Peyer's patch (tissue), 4 donors: ENCODE results near the gene ZNF154.

Source experiments
- POLR2A ChIP-seq, 2 donors: fragments of 450-650 bp; IDR thresholded peaks; one replicate each; pipeline ENCODE4 v1.5.1; 2017; ENCODE audit warnings: antibody characterized with exemption in 2 of 2, mild to moderate bottlenecking in 2 of 2, moderate library complexity in 2 of 2
- TF ChIP-seq, protein P1 (sequence below), 6 experiments: fragments of 450-650 bp in 4 of 6; fragments of 200-600 bp in 2 of 6; sonication (generic) in 1 of 6; IDR thresholded peaks; one replicate each; pipeline ENCODE4 v1.5.1; 2017 to 2019; ENCODE audit warnings: antibody characterized with exemption in 6 of 6, mild to moderate bottlenecking in 3 of 6, moderate library complexity in 1 of 6

DNA sequence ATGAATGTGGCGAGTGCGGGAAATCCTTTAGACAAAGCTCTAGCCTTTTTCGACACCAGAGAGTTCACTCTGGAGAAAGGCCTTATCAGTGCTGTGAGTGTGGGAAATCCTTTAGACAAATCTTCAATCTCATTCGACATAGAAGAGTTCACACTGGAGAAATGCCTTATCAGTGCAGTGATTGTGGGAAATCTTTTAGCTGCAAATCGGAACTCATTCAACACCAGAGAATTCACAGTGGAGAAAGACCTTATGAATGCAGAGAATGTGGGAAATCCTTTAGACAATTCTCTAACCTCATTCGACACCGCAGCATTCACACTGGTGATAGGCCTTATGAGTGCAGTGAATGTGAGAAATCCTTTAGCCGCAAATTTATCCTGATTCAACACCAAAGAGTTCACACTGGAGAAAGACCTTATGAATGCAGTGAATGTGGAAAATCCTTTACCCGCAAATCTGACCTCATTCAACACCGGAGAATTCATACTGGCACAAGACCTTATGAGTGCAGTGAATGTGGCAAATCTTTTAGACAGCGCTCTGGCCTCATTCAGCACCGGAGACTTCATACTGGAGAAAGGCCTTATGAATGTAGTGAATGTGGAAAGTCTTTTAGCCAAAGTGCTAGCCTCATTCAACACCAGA, 21.5 kb downstream of the ZNF154 start:
- TF ChIP-seq, protein P1, sequence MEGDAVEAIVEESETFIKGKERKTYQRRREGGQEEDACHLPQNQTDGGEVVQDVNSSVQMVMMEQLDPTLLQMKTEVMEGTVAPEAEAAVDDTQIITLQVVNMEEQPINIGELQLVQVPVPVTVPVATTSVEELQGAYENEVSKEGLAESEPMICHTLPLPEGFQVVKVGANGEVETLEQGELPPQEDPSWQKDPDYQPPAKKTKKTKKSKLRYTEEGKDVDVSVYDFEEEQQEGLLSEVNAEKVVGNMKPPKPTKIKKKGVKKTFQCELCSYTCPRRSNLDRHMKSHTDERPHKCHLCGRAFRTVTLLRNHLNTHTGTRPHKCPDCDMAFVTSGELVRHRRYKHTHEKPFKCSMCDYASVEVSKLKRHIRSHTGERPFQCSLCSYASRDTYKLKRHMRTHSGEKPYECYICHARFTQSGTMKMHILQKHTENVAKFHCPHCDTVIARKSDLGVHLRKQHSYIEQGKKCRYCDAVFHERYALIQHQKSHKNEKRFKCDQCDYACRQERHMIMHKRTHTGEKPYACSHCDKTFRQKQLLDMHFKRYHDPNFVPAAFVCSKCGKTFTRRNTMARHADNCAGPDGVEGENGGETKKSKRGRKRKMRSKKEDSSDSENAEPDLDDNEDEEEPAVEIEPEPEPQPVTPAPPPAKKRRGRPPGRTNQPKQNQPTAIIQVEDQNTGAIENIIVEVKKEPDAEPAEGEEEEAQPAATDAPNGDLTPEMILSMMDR (IDR thresholded peaks at IDR 0.05), result no peak
- TF ChIP-seq POLR2A (IDR thresholded peaks at IDR 0.05), result no peak
